HUES48 (cell line): ENCODE data around the gene RNF32.
"Not testable (repeated sequence)": the region's sequence is repeated elsewhere in the genome, so short reads cannot be mapped to it uniquely, and the experiment has no call there.

Experiments
- H3K27ac ChIP-seq: one replicate; pipeline ENCODE4 v1.7.0; 2013; ENCODE audit warnings: low read depth, low read length, inconsistent platforms
- H3K27me3 ChIP-seq: 2 replicates; pipeline ENCODE4 v1.6.1; 2013; ENCODE audit warnings: mild to moderate bottlenecking, low read length; ENCODE audit not compliant: control insufficient read depth, insufficient read depth
- H3K36me3 ChIP-seq: 2 replicates; pipeline ENCODE4 v1.6.1; 2013; ENCODE audit warnings: low read length; ENCODE audit not compliant: control insufficient read depth, insufficient read depth
- H3K4me1 ChIP-seq: 2 replicates; pipeline ENCODE4 v1.6.1; 2013; ENCODE audit warnings: mild to moderate bottlenecking, low read length; ENCODE audit not compliant: control insufficient read depth, insufficient read depth
- H3K4me3 ChIP-seq: 2 replicates; pipeline ENCODE4 v1.5.1; 2013; ENCODE audit warnings: mild to moderate bottlenecking, low read depth, low read length
- H3K9ac ChIP-seq: 2 replicates; pipeline ENCODE4 v1.6.1; 2013; ENCODE audit warnings: mild to moderate bottlenecking, low read depth, low read length, moderate library complexity
- H3K9me3 ChIP-seq: 2 replicates; pipeline ENCODE4 v1.6.1; 2013; ENCODE audit warnings: low read length; ENCODE audit not compliant: control insufficient read depth, insufficient read depth

The RNF32 gene

GRCh38 chr7:156616269-156617202 lies 24.0 kb upstream of the RNF32 start:
- Histone ChIP-seq H3K4me1 (peaks cover 26% of the 10 kb centered on the region), H3K27me3 (peaks cover 26% of the 10 kb centered on the region), H3K9me3 (no peaks in the 10 kb centered on the region), H3K4me3 (peak overlapping the region; percentile 57), H3K36me3 (no peaks in the 10 kb centered on the region), H3K9ac (0 out of 2 replicates have a peak overlapping the region, but pooled peaks have one; percentile 33), H3K27ac (no peak overlapping the region)

- no peak overlapping the region for H3K27ac ChIP-seq
- peaks cover 26% of the 10 kb centered on the region for H3K4me1 ChIP-seq
- H3K4me3 ChIP-seq = peak overlapping the region; percentile 42
- H3K36me3 ChIP-seq = no peaks in the 10 kb centered on the region
- H3K9me3 ChIP-seq = no peaks in the 10 kb centered on the region
- no peak overlapping the region for H3K9ac ChIP-seq
- peaks cover 26% of the 10 kb centered on the region for H3K27me3 ChIP-seq
Measured at GRCh38 chr7:156617215-156617614, 23.4 kb upstream of the RNF32 start.

- H3K27me3 ChIP-seq = peaks cover 26% of the 10 kb centered on the region
- peak overlapping the region; percentile 70 for H3K27ac ChIP-seq
- H3K9ac ChIP-seq = no peak overlapping the region
Measured at GRCh38 chr7:156618078-156618779, 22.3 kb upstream of the RNF32 start.

GRCh38 chr7:156618780-156619367 lies 21.7 kb upstream of the RNF32 start:
- Histone ChIP-seq H3K4me1 (peaks cover 26% of the 10 kb centered on the region), H3K4me3 (no peak overlapping the region), H3K27me3 (peaks cover 26% of the 10 kb centered on the region), H3K36me3 (no peaks in the 10 kb centered on the region), H3K9ac (no peak overlapping the region), H3K27ac (peak overlapping the region; percentile 70), H3K9me3 (no peaks in the 10 kb centered on the region)

More at GRCh38 chr7:156618078-156618779, 22.3 kb upstream of the RNF32 start:
- Histone ChIP-seq H3K9me3 (no peaks in the 10 kb centered on the region), H3K4me1 (peaks cover 26% of the 10 kb centered on the region), H3K36me3 (no peaks in the 10 kb centered on the region), H3K4me3 (no peak overlapping the region)

GRCh38 chr7:156619488-156620290 lies 20.9 kb upstream of the RNF32 start:
- 0 out of 2 replicates have a peak overlapping the region, but pooled peaks have one; percentile 1 for H3K9ac ChIP-seq
- peaks cover 26% of the 10 kb centered on the region for H3K27me3 ChIP-seq
- H3K27ac ChIP-seq = peak overlapping the region; percentile 70
- H3K4me1 ChIP-seq = peaks cover 26% of the 10 kb centered on the region
- not testable (repeated sequence) for H3K36me3 ChIP-seq, H3K9me3 ChIP-seq, H3K4me3 ChIP-seq

- Histone ChIP-seq H3K36me3 (no peaks in the 10 kb centered on the region), H3K9ac (no peak overlapping the region), H3K27ac (peak overlapping the region; percentile 70), H3K27me3 (peaks cover 26% of the 10 kb centered on the region), H3K4me3 (peak overlapping the region; percentile 29; the same call in 1 of the 2 replicates), H3K4me1 (peaks cover 28% of the 10 kb centered on the region), H3K9me3 (no peaks in the 10 kb centered on the region)
Measured at GRCh38 chr7:156620291-156620675, 20.3 kb upstream of the RNF32 start.

GRCh38 chr7:156621652-156622051 lies 18.9 kb upstream of the RNF32 start:
- peaks cover 32% of the 10 kb centered on the region for H3K4me1 ChIP-seq
- no peak overlapping the region for H3K4me3 ChIP-seq
- H3K9ac ChIP-seq = no peak overlapping the region
- H3K9me3 ChIP-seq = no peaks in the 10 kb centered on the region
- no peaks in the 10 kb centered on the region for H3K36me3 ChIP-seq
- no peak overlapping the region for H3K27ac ChIP-seq
- peaks cover 14% of the 10 kb centered on the region for H3K27me3 ChIP-seq

- no peak overlapping the region for H3K9ac ChIP-seq
- peaks cover 10% of the 10 kb centered on the region; the same call in 1 of the 2 replicates for H3K9me3 ChIP-seq
- H3K4me1 ChIP-seq = peaks cover 11% of the 10 kb centered on the region
- no peaks in the 10 kb centered on the region for H3K36me3 ChIP-seq
- no peak overlapping the region for H3K27ac ChIP-seq
- no peaks in the 10 kb centered on the region for H3K27me3 ChIP-seq
- H3K4me3 ChIP-seq = no peak overlapping the region
Measured at GRCh38 chr7:156625580-156625979, 15.0 kb upstream of the RNF32 start.

- H3K27me3 ChIP-seq = no peaks in the 10 kb centered on the region
- H3K27ac ChIP-seq = no peak overlapping the region
- no peak overlapping the region for H3K4me3 ChIP-seq
- H3K4me1 ChIP-seq = peaks cover 6% of the 10 kb centered on the region
- no peak overlapping the region for H3K9ac ChIP-seq
- H3K36me3 ChIP-seq = no peaks in the 10 kb centered on the region
- peaks cover 10% of the 10 kb centered on the region; the same call in 1 of the 2 replicates for H3K9me3 ChIP-seq
Measured at GRCh38 chr7:156626220-156626895, 14.2 kb upstream of the RNF32 start.

- Histone ChIP-seq H3K4me3 (no peak overlapping the region), H3K9me3 (peaks cover 10% of the 10 kb centered on the region; the same call in 1 of the 2 replicates), H3K27ac (no peak overlapping the region), H3K9ac (no peak overlapping the region), H3K4me1 (peaks cover 6% of the 10 kb centered on the region), H3K27me3 (no peaks in the 10 kb centered on the region), H3K36me3 (no peaks in the 10 kb centered on the region)
Measured at GRCh38 chr7:156628562-156628961, 12.0 kb upstream of the RNF32 start.
